Glomerular endothelial cell (primary cell): ENCODE data around the gene MPHOSPH10. TPM values are rescaled to one million over a fixed set of nuclear protein-coding genes. Genes with fewer than 3 reads are reported as not detected.
"Not testable (repeated sequence)": the region's sequence is repeated elsewhere in the genome, so short reads cannot be mapped to it uniquely, and the experiment has no call there.

ENCODE experiments used
- DNase-seq: peaks from one replicate; pipeline ENCODE4 v3.0.0-alpha.2; 2011; ENCODE audit warnings: low read depth, low spot score; ENCODE audit errors: extremely low read depth
- total RNA-seq: library from RNA; depleted of rRNA; stranded (reverse); fragments of >200 nt; gene quantifications from 2 replicates; pipeline ENCODE4 v1.2.3, GENCODE V29; 2015

The MPHOSPH10 gene
- total RNA-seq, 1 donor from 2014 or later, result 23.2 TPM

GRCh38 chr2:71122387-71123298 lies 7.8 kb upstream of the MPHOSPH10 start:
- DNase-seq, result no peak

- no peak for DNase-seq
Observed at GRCh38 chr2:71125506-71126294, 4.7 kb upstream of the MPHOSPH10 start.

GRCh38 chr2:71126957-71127356 lies 3.5 kb upstream of the MPHOSPH10 start:
- no peak for DNase-seq

GRCh38 chr2:71129114-71129901 lies 1.1 kb upstream of the MPHOSPH10 start:
- peak; percentile 25 for DNase-seq

GRCh38 chr2:71129902-71130151 lies 607 bp upstream of the MPHOSPH10 start:
- DNase-seq, result no peak

GRCh38 chr2:71130905-71131244 lies 441 bp downstream of the MPHOSPH10 start:
- no peak for DNase-seq

- not testable (repeated sequence) for DNase-seq
Observed at GRCh38 chr2:71131387-71132166, 1.1 kb downstream of the MPHOSPH10 start.

- DNase-seq, result no peak
Observed at GRCh38 chr2:71133603-71134002, 3.2 kb downstream of the MPHOSPH10 start.

- no peak for DNase-seq
Observed at GRCh38 chr2:71136174-71136573, 5.7 kb downstream of the MPHOSPH10 start.

- no peak for DNase-seq
Observed at GRCh38 chr2:71143782-71144181, 13.3 kb downstream of the MPHOSPH10 start.

GRCh38 chr2:71148506-71149063 lies 18.2 kb downstream of the MPHOSPH10 start:
- DNase-seq, result no peak

- DNase-seq, result no peak
Observed at GRCh38 chr2:71150082-71150816, 19.8 kb downstream of the MPHOSPH10 start.

GRCh38 chr2:71151620-71152019 lies 21.2 kb downstream of the MPHOSPH10 start:
- DNase-seq, result no peak

GRCh38 chr2:71153585-71154224 lies 23.3 kb downstream of the MPHOSPH10 start:
- DNase-seq, result no peak

- no peak for DNase-seq
Observed at GRCh38 chr2:71154279-71154678, 23.8 kb downstream of the MPHOSPH10 start.

- no peak for DNase-seq
Observed at GRCh38 chr2:71154798-71155197, 24.4 kb downstream of the MPHOSPH10 start.

GRCh38 chr2:71155846-71156245 lies 25.4 kb downstream of the MPHOSPH10 start:
- DNase-seq, result no peak

GRCh38 chr2:71156573-71156972 lies 26.1 kb downstream of the MPHOSPH10 start:
- no peak for DNase-seq
